SKM-1 treated with dmso at 0.1 percent for 144 hours (cell line): ENCODE data around the gene SERPINC1.
"Not testable (repeated sequence)": the region's sequence is repeated elsewhere in the genome, so short reads cannot be mapped to it uniquely, and the experiment has no call there.

ENCODE experiments used
- DNase-seq: peaks from one replicate; lab custom pipeline; 2025; ENCODE audit not compliant: unreplicated experiment; lab: John Stamatoyannopoulos, UW

Gene SERPINC1

DNA sequence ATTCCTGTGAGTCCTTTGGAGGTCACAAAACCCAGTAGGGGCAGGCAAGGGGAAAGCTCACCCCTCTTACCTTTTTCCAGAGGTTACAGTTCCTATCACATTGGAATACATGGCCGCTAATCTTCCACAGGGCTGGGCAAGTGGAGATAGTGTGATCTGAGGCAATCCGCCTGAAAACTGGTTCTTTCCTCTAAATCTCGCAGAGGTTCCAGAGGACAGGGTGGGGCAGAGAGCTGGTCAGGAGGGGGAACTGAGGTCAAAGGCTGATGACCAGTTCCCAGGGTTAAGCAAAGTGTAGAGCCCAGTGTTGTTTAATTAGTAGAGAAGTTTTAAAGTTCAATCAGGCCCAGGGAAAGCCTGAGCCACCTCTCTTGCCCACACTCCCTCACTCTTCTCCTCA lies at the start of gene SERPINC1:
TSS of gene SERPINC1 (minus strand) at position 179 of the 400 bp plus-strand sequence. CDS start at position 111, 68 bp downstream.
- DNase-seq = no peak

DNA sequence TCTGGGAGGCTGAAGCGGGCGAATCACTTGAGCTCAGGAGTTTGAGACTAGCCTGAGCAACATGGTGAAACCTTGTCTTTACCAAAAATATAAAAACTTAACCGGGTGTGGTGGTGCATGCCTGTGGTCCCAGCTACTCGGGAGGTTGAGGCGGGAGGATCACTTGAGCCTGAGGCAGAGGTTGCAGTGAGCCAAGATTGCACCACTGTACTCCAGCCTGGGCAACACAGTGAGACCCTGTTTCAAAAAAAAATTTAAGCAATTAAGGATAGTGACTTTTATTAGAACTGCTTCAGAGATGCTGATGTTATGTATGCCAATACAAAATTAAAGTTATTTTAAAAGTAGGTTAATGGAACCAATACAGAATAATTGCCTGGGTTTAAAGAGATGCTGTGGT lies 48.8 kb upstream of the SERPINC1 start:
- DNase-seq = not testable (repeated sequence)

DNA sequence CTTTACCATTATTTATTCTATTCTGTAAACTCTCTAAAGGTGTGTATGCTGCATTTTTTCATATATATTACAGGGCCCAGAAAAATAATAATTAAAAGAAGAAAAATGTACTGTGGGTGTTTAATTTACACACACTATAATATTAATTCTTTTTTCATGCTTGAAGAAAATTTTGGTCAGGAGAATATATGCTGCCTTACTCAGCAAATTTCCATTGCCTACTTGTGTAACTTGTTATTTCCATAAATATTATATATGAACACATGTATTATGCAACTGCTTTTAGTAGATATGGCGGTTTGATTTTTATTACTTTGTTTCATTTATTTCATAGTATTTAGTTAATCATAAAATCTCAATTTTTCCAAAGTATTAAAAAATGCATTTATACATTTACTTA lies 46.4 kb upstream of the SERPINC1 start:
- no peak for DNase-seq

DNA sequence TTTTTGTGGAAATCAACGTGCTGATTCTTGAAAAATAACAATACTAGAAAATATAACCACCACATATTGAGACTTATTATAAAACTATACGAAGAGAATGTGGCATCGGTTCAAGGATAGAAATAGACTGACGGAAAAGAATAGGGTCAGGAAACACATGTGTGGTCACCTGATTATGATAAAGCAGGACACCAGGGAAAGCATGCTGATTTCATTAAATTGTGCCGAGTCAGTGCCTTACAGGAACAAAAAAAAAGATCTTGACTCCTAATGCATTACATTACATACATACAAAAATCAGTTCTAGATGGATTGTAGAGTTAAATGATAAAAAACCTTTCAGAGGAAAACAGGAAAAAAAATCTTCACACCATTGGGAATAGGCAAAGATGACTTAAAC lies 43.5 kb upstream of the SERPINC1 start:
- DNase-seq = no peak

DNA sequence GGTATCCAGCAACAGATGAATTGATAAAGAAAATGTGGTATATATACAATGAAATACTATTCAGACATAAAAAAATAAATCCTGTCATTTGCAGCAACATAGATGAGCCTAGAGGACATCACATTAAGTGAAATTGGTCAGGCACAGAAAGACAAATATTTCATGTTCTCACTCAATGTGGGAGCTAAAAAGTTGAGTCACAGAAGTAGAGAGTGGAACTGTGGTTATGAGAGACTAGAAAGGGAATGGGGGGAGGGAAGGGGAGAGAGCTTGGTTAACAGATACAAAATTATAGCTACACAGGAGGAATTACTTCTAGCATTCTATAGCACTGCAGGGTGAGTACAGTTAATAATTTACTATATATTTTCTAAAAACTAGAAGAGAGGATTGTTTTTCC lies 37.1 kb upstream of the SERPINC1 start:
- no peak for DNase-seq

DNA sequence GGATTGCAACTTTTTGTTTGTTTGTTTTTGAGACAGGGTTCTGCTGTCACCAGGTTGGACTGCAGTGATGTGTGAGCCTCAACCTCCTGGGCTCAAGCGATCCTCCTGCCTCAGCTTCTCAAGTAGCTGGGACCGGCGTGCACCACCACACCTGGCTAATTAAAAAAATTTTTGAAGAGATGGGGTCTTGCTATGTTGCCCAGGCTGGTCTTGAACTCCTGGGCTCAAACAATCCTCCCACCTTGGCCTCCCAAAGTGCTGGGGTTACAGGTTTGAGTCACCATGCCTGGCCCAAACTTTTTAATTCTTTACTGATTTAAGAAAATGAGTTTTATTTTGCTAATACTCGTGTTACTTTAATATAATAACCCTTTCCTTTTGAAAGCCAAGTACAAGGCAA lies 31.5 kb upstream of the SERPINC1 start:
- DNase-seq = no peak

DNA sequence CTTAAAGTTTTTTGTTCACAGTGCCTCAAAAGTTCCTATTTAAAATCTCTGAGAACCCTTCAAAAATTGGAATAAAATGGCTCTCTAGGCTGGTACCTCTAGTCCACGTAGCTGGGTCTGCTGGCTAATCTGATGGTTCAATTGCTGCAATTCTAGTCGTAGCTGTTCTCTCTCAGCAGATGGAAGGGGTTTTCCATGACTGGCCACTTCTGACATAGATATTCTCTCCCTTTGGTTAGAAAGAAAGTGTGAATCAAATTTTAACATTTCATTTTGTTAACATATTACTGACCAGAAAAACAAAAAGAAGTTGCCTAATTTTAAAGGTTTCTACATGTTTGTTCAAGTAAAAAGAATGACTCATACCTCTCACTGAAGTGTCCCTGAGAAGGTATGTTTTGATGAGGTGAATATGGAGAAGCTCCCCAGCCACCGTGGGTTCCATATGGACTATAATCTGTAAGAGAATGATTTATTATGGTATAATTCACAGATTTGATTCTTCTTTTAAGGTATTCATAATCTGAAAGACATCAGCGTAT lies 29.3 kb upstream of the SERPINC1 start:
- DNase-seq = no peak

DNA sequence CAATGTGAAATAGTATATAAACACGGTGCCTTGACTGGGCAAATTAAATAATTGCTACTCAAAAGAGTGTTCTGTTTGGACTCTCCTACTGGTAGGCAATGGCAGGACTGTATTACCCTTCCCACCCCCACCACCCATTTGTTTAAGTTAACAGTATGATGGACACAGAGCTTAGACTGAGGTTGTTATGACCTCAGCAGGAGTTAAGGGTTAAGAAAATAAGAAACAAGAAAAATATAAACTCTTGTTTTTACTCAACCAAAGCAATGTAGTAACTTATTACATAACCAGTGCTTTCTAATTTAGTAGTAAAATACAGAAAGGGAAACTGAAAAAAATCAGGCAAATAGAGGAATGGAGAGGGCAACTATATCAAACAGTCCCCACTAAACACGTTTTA lies 19.9 kb upstream of the SERPINC1 start:
- no peak for DNase-seq

DNA sequence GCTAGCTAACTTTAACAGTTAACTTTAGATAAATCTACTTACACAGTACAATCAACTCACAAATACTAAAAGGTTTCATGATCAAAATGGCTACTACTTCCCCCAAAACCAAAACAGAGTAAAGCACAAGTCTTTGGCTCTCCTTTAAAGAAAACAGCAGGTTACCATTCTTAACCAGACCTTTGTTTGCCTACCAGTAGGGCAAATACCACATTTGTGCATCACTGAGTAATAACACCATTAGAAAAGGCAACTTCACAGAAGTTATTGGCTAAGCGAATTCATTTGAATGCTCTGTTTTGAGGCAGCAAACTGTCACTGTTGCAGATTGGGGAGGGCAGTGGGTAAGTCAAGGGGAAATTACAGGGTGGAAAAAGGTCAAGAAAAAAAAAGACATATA lies 17.3 kb upstream of the SERPINC1 start:
- DNase-seq = no peak

DNA sequence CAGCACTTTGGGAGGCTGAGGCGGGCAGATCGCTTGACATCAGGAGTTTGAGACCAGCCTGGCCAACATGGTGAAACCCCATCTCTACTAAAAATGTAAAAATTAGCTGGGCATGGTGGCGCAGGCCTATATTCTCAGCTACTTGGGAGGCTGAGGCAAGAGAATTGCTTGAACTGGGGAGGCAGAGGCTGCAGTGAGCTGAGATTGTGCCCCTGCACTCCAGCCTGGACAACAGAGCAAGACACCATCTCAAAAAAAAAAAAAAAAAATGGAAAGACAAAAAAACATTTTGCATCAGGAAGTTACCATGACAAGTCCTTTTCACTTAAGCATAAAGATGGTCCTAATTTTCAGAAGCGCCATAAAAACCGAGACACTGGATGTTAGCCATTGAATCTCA lies 13.4 kb upstream of the SERPINC1 start:
- DNase-seq = not testable (repeated sequence)

DNA sequence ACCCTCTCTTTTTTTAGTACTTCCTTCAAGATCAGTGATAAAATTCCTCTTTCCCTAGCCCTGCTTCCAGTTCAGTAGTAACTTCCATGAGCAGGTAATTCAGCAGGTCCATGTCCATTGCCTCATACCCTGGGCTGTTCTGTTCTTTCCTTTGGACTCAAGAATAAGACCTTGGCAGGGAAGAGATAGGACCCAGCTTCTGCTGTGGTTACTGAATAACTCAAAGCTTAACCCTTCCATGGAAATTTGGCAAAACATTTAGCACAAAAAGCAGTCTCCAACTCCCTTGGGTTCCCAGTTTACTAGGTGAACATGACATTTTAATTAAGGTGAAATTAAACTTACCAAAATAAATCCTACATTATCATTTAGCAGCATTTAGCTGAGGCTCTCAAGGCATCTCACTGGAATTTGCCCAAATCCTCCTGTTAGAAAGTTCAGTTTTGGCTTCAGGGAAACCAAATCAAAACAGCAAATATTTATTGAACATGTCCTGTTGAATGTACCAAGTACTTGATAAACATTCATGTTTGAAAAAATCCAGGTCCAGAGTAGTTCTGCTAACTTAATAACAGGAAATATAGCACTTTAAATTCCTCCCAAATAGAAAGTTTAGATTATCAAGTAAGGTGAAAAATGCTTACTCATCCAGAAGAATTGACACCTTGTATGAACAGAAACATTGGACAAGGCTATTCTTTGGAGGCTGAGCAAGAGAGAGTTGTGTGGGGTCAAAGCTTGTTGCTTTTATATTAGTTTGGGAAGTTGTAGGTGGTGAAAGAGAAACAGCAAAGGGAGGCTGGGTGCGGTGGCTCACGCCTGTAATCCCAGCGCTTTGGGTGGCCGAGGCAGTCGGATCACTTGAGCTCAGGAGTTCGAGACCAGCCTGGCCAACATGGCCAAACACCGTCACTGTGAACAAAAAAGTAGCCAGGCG lies 8.4 kb upstream of the SERPINC1 start:
- DNase-seq = no peak

DNA sequence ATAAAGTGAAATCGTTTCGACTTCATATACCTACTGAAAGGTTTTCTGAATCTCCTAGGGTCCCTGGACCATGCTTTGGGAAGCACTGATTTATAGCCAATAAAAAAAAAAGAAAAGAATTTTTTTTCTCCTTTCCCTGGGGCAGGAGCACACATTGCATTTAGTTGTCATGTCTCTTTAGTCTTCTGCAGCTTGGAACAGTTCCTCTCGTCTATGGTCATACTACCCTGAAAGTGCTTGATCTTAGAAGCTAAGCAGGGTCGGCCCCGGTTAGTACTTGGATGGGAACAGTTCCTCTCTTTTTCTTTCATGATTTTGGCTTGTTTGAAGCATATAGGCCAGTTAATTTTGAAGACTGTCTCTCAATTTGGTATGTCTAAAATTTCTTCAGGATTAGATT lies 3.7 kb upstream of the SERPINC1 start:
- no peak for DNase-seq

DNA sequence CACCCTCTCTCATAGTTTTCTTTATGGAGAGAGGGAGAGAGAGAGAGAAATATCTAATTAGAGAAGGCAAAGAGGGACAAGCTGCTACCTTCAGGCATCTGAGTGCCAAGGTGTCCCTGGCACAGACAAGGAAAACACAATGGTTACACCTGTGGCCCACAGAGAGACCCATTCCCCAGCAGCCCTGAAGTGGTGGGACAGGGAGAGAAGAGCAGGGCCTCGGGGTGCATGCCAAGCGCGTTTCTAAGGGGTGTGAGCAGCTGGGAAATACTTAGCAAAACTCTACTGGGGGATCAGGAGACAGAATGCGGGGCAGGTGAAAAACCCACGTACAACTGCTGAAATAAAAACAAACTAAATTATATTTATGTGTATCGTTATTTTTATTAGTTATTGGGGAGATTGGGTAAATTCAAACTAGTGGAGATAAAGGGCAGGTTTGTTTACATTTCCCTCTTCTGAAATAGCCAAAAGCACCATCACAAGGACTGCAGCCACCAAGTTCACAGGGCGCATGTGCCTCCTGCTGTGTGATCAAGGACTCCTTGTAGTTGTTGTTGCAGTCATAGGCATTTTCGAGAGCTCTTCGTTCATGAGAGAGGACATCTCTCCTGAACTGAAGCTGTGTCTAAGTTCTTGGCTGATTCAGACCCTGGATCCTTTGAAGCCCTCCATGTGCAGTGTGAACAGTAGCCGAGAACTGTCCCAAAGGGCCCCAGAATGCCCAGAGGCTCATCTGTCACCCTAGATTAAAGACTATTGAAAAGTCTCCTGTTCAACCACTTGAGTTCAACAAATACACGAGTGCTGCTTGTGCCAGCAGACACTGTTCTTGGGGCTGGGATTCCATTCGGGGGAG lies 737 bp upstream of the SERPINC1 start:
- DNase-seq = no peak

DNA sequence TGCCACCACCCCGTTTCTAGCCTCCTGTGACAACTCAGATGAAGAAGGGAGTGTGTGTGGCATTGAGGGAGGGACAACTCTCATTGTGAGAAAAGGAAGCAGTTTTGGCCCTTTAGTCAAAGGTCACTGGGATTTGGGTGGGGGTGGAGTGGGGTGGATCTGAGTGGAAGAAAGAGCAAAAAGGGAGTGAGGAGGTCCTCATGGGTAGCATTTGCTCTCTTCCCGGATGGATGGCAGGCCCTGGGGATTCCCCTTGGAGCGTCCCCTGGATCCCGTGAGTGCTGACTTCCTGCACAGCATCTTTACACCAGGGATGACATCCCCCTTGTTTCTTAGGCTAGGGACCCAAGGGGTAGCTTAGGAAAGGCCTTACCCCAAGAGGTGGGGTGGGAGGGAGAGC lies 460 bp downstream of the SERPINC1 start:
- DNase-seq = no peak

DNA sequence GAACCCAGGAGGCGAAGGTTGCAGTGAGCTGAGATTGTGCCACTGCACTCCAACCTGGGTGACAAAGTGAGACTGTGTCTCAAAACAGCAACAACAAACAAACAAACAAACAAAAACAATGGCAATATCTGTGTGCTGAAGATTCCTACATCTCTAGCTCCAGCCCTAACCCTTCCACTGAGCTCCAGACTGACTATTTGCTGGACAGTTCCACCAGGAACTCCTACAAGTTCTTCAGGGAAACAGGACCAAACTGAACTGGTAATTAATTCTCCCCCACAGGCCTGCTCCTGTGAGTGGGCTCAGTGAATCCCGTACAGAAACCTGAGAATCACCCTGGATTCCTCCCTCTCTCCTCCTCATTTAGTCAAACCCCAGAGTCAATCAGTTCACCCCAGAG lies 1.5 kb downstream of the SERPINC1 start:
- no peak for DNase-seq

DNA sequence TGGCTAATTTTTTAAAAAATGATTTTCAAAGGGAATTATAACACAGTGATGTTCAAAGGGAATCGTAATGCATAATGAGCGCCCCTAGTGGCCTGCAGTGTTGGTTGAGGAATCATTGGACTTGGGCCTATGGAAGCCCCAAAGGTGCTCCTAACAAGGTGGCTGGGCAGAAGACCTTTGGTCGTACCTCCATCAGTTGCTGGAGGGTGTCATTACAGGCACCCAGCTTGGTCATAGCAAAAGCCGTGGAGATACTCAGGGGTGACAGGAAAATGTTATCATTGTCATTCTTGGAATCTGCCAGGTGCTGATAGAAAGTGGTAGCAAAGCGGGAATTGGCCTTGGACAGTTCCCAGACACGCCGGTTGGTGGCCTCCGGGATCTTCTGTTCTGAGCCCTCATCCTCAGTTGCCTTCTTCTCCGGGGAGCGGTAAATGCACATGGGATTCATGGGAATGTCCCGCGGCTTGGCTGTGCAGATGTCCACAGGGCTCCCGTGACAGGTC lies 2.7 kb downstream of the SERPINC1 start:
- peak; percentile 57 for DNase-seq

DNA sequence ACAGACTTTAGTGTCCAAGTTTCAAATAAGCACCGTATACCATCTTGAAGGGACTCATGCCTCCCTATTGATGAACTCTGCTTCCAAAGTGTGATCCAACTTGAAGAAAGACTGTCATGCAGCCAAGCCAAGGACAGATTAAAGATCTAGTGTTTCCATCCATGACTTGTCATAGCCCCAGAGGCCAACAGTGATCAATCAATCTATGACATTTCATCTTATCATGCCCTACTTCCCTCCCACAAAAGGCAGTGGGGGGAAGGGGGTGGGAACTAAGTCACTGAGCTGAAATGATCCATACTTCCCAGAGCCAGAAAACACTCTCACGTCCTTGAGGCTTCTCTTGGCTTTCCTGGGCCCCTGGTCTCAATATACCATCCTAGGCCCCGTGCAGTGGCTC lies 4.0 kb downstream of the SERPINC1 start:
- no peak for DNase-seq

DNA sequence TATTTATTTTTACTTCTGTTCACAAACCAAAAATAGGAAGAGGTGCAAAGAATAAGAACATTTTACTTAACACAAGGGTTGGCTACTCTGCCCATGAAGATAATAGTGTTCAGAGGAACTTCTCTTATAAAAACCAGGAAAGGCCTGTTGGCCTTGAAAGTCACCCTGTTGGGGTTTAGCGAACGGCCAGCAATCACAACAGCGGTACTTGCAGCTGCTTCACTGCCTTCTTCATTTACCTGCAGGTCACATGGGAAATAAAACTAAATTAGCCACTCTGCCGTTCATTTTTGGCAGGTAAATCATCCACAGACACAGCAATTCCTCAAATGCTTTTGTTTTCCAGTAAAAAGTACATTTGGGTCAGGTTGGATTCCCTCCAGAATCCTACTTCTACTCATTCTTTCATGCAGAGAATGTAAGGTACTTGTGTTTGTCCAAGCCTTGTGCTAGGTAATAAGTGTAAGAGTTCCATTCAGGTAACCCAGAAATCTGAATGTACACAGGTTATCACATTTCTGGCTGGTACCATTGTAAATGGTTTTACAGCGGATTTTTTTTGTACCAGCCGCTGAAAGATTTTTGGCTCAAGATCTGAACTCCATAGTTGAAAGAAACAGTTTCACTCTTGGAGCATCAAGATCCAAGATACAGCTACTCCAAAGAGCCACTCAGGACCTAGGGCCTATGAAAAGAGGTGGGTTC lies 13.1 kb downstream of the SERPINC1 start:
- no peak for DNase-seq

DNA sequence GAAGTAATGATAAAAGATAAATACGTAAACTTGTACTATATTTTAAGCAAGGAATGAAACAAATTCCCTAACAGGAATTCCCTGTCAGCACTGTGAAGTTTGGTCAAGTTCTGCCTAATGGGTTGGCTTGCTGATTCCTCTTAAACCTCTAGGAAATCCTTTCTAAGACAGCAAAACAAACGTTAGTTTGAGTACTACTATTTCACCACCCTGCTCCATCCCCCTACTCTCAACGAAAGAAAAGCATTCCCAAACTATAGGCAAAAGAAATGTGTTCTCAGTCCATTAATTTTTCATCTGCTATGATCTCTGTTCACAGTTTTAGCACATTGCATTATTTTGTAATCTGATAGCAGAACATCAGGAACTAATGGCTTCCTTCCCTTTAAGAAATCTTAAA lies 16.1 kb downstream of the SERPINC1 start:
- no peak for DNase-seq

DNA sequence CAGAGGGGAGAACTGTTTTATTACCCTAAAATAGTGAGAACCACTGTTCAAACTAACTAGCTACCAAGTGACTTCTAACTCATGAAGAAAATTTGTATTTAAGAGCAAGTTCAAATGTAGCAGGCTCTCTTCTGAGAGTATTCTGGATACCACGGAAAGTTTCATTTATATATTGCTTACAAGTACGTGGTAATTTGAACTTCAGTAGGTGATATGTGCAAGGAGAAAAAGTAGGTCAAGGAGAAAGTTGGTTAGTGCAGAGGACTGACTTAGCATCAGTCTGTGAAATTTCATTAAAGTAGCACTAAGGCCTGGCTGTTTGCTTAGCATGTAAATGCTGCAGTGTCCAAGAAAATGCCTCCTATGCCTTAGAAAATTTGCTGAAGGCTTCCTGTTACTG lies 16.7 kb downstream of the SERPINC1 start:
- no peak for DNase-seq

DNA sequence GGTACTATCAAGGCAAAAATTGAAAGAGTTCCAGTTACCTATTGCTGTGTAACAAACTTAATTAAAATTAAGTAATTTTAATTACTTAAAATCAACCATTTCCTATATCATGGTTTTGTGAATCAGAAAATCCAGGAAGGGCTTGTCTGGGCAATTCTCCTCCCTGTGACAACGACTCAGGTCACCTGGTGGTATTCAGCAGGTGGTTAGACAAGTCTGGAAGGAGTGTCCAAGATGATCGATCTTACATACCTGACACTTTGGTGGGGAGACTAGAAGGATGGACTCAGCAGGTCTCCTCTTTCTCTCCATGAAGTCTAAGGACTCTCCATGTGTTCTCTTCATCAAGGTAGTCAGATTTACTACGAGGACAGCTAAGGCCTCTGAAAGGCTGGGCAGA lies 22.9 kb downstream of the SERPINC1 start:
- no peak for DNase-seq
